Esophagus muscularis mucosa (tissue), 4 donors: Measurements from ENCODE around the gene DLG4.
"Not testable (repeated sequence)": the region's sequence is repeated elsewhere in the genome, so short reads cannot be mapped to it uniquely, and the experiment has no call there.

ENCODE experiments used
- CTCF ChIP-seq, 3 experiments: fragments of 200-600 bp in 2 of 3; fragments of 450-650 bp in 1 of 3; sonication (generic) in 2 of 3; IDR thresholded peaks; one replicate each; pipeline ENCODE4 v1.5.1; 2017 to 2019; ENCODE audit warnings: antibody characterized with exemption in 3 of 3, mild to moderate bottlenecking in 2 of 3, moderate library complexity in 1 of 3
- EP300 ChIP-seq: sonication (generic); formaldehyde crosslinking; IDR thresholded peaks from one replicate; pipeline ENCODE4 v1.6.1; 2017; ENCODE audit warnings: antibody characterized with exemption
- POLR2A ChIP-seq: fragments of 450-650 bp; IDR thresholded peaks from one replicate; pipeline ENCODE4 v1.6.1; 2017; ENCODE audit warnings: antibody characterized with exemption, moderate library complexity, mild to moderate bottlenecking, low read depth

- not testable (repeated sequence) for TF ChIP-seq POLR2A; CTCF (IDR thresholded peaks at IDR 0.05); EP300
These were observed 61.2 kb downstream of the DLG4 start for GRCh38 chr17:7158424-7158823.
